ENCODE measurements around the gene CASKIN2. TPM values are rescaled to one million over a fixed set of nuclear protein-coding genes. Genes with fewer than 3 reads are reported as not detected.

Gene CASKIN2
- total RNA-seq, 2 donors from 2014 or later: 16.0 to 35.8 TPM

GRCh38 chr17:75508931-75509361 is 6.4 kb downstream of the CASKIN2 start:
- DNase-seq (ENCODE audit: low spot score): no peak
- TF ChIP-seq, protein P1, sequence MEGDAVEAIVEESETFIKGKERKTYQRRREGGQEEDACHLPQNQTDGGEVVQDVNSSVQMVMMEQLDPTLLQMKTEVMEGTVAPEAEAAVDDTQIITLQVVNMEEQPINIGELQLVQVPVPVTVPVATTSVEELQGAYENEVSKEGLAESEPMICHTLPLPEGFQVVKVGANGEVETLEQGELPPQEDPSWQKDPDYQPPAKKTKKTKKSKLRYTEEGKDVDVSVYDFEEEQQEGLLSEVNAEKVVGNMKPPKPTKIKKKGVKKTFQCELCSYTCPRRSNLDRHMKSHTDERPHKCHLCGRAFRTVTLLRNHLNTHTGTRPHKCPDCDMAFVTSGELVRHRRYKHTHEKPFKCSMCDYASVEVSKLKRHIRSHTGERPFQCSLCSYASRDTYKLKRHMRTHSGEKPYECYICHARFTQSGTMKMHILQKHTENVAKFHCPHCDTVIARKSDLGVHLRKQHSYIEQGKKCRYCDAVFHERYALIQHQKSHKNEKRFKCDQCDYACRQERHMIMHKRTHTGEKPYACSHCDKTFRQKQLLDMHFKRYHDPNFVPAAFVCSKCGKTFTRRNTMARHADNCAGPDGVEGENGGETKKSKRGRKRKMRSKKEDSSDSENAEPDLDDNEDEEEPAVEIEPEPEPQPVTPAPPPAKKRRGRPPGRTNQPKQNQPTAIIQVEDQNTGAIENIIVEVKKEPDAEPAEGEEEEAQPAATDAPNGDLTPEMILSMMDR (IDR thresholded peaks at IDR 0.05): no peak
- no peak for TF ChIP-seq POLR2A (IDR thresholded peaks at IDR 0.05)
- no peak for TF ChIP-seq POLR2AphosphoS5 (IDR thresholded peaks at IDR 0.05)
- intact Hi-C loops (cut with DNase I): no loop called here
- Histone ChIP-seq H3K27ac (no peak overlapping the region), H3K4me1 (replicated peaks) (peaks cover 2% of the 10 kb centered on the region), H3K9me3 (no peaks in the 10 kb centered on the region), H3K27me3 (replicated peaks; ENCODE audit: insufficient read depth) (no peaks in the 10 kb centered on the region), H3K36me3 (peaks cover 0 to 13% of the 10 kb centered on the region in 2 donors), H3K4me3 (no peak overlapping the region)
- 45% methylated on average over 4 of the region's 5 CpGs for WGBS

GRCh38 chr17:75507733-75508719 is 7.3 kb downstream of the CASKIN2 start:
- DNase-seq (ENCODE audit: low spot score): no peak
- TF ChIP-seq, protein P1 (IDR thresholded peaks at IDR 0.05): no peak
- TF ChIP-seq POLR2AphosphoS5 (IDR thresholded peaks at IDR 0.05) (no peak), POLR2A (IDR thresholded peaks at IDR 0.05) (no peak)
- WGBS: 72% methylated on average over 19 of the region's 27 CpGs
- no peak overlapping the region for H3K4me3 ChIP-seq
- H3K9me3 ChIP-seq: no peaks in the 10 kb centered on the region
- H3K27me3 ChIP-seq (replicated peaks; ENCODE audit: insufficient read depth): no peaks in the 10 kb centered on the region
- no peaks in the 10 kb centered on the region for H3K4me1 ChIP-seq (replicated peaks)
- intact Hi-C loops (cut with DNase I): no loop called here
- peaks cover 0 to 13% of the 10 kb centered on the region in 2 donors for H3K36me3 ChIP-seq
- H3K27ac ChIP-seq: no peak overlapping the region

GRCh38 chr17:75506888-75507287 is 8.4 kb downstream of the CASKIN2 start:
- H3K4me3 ChIP-seq: no peak overlapping the region
- 90% methylated on average over 17 of the region's 20 CpGs for WGBS
- intact Hi-C loops (cut with DNase I): no loop called here
- peaks cover 0 to 13% of the 10 kb centered on the region in 2 donors for H3K36me3 ChIP-seq
- TF ChIP-seq POLR2A (IDR thresholded peaks at IDR 0.05) (no peak), POLR2AphosphoS5 (IDR thresholded peaks at IDR 0.05) (no peak)
- TF ChIP-seq, protein P1 (IDR thresholded peaks at IDR 0.05): no peak
- H3K27ac ChIP-seq: no peak overlapping the region
- H3K9me3 ChIP-seq: no peaks in the 10 kb centered on the region
- H3K27me3 ChIP-seq (replicated peaks; ENCODE audit: insufficient read depth): no peaks in the 10 kb centered on the region
- no peaks in the 10 kb centered on the region for H3K4me1 ChIP-seq (replicated peaks)
- no peak for DNase-seq (ENCODE audit: low spot score)

- H3K27ac ChIP-seq: no peak overlapping the region
- H3K36me3 ChIP-seq: peaks cover 0 to 13% of the 10 kb centered on the region in 2 donors
- no peak for DNase-seq (ENCODE audit: low spot score)
- no peaks in the 10 kb centered on the region for H3K27me3 ChIP-seq (replicated peaks; ENCODE audit: insufficient read depth)
- 93% methylated on average over 21 of the region's 21 CpGs for WGBS
- intact Hi-C loops (cut with DNase I): no loop called here
- no peaks in the 10 kb centered on the region for H3K9me3 ChIP-seq
- H3K4me3 ChIP-seq: no peak overlapping the region
- TF ChIP-seq POLR2A (IDR thresholded peaks at IDR 0.05) (no peak), POLR2AphosphoS5 (IDR thresholded peaks at IDR 0.05) (no peak)
- TF ChIP-seq, protein P1 (IDR thresholded peaks at IDR 0.05): no peak
- no peaks in the 10 kb centered on the region for H3K4me1 ChIP-seq (replicated peaks)
Measured at GRCh38 chr17:75506134-75506533, 9.2 kb downstream of the CASKIN2 start.
